Thymus (tissue), 11 donors: Measurements from ENCODE around the gene NOC4L. TPM values are rescaled to one million over a fixed set of nuclear protein-coding genes. Genes with fewer than 3 reads are reported as not detected.

Experiments used
- DNase-seq, 9 donors: peaks; one replicate each; pipeline ENCODE4 v3.0.0-alpha.2; 2013; ENCODE audit warnings: low spot score in 9 of 9, low read depth in 6 of 9, missing footprints in 1 of 9
- H3K27ac ChIP-seq, 2 donors: one replicate each; pipeline ENCODE4 v1.5.1; 2013; ENCODE audit warnings: control low read depth in 1 of 2, low read depth in 1 of 2, low read length in 1 of 2, mild to moderate bottlenecking in 1 of 2, moderate library complexity in 1 of 2
- H3K27me3 ChIP-seq, 2 donors: one replicate each; pipeline ENCODE4 v1.5.1; 2013; ENCODE audit warnings: low read length in 1 of 2; ENCODE audit not compliant: control insufficient read depth in 2 of 2, insufficient read depth in 1 of 2
- H3K36me3 ChIP-seq, 2 donors: one replicate each; pipeline ENCODE4 v1.5.1; 2013; ENCODE audit warnings: low read length in 1 of 2, mild to moderate bottlenecking in 1 of 2, moderate library complexity in 1 of 2; ENCODE audit not compliant: control insufficient read depth in 2 of 2, insufficient read depth in 2 of 2
- H3K4me1 ChIP-seq, 2 donors: one replicate each; pipeline ENCODE4 v1.5.1; 2013; ENCODE audit warnings: low read length in 2 of 2; ENCODE audit not compliant: control insufficient read depth in 2 of 2, insufficient read depth in 2 of 2
- H3K4me3 ChIP-seq, 2 donors: one replicate each; pipeline ENCODE4 v1.5.1; 2013; ENCODE audit warnings: low read length in 2 of 2, control low read depth in 1 of 2, mild to moderate bottlenecking in 1 of 2
- H3K9me3 ChIP-seq, 2 donors: one replicate each; pipeline ENCODE4 v1.5.1; 2013; ENCODE audit warnings: low read length in 1 of 2, mild to moderate bottlenecking in 1 of 2; ENCODE audit not compliant: control insufficient read depth in 2 of 2, insufficient read depth in 1 of 2
- WGBS: extraction: QIAGEN DNeasy Blood & Tissue Kit; methylation state at CpG from one replicate; pipeline ENCODE4 v1.1.7; 2013; 5-methylcytosine and 5-hydroxymethylcytosine counted together
- polyA plus RNA-seq: library from polyadenylated mRNA; stranded (reverse); fragments of 200-250 nt; gene quantifications from one replicate; pipeline ENCODE4 v1.2.3, GENCODE V29; 2013
- total RNA-seq: library from RNA; stranded (reverse); fragments of 120-200 nt; gene quantifications from one replicate; pipeline ENCODE4 v1.2.4, GENCODE V29; 2013
- donor health status: healthy.

Gene NOC4L
- total and polyA plus RNA-seq, 2 donors: 9.3 to 41.6 TPM

GRCh38 chr12:132187646-132188450, 43.6 kb downstream of the NOC4L start:
- Histone ChIP-seq H3K27me3 (peaks cover 0 to 20% of the 10 kb centered on the region in 2 donors), H3K27ac (peak overlapping the region in 1 of 2 donors; percentile 31), H3K9me3 (peaks cover 0 to 42% of the 10 kb centered on the region in 2 donors)

GRCh38 chr12:132188451-132188901, 44.2 kb downstream of the NOC4L start:
- DNase-seq: no peak
- Histone ChIP-seq H3K27me3 (peaks cover 0 to 24% of the 10 kb centered on the region in 2 donors), H3K4me3 (peak overlapping the region; percentile 74 to 80), H3K27ac (no peak overlapping the region), H3K9me3 (peaks cover under 1 to 46% of the 10 kb centered on the region in 2 donors), H3K4me1 (peaks cover 39 to 55% of the 10 kb centered on the region in 2 donors), H3K36me3 (no peaks in the 10 kb centered on the region)
- 92% methylated on average over 21 of the region's 21 CpGs for WGBS

More at GRCh38 chr12:132187646-132188450, 43.6 kb downstream of the NOC4L start:
- no peak overlapping the region for H3K4me3 ChIP-seq
- 96% methylated on average over 35 of the region's 35 CpGs for WGBS
- H3K4me1 ChIP-seq: peaks cover 39 to 55% of the 10 kb centered on the region in 2 donors
- H3K36me3 ChIP-seq: no peaks in the 10 kb centered on the region
- DNase-seq: no peak

- Histone ChIP-seq H3K4me1 (peaks cover 39 to 55% of the 10 kb centered on the region in 2 donors), H3K4me3 (peak overlapping the region; percentile 74 to 80), H3K36me3 (no peaks in the 10 kb centered on the region), H3K9me3 (peaks cover 4 to 50% of the 10 kb centered on the region in 2 donors), H3K27ac (peak overlapping the region; percentile 85 to 88), H3K27me3 (peaks cover 0 to 26% of the 10 kb centered on the region in 2 donors)
- DNase-seq: peak in 3 of 9 donors; percentile 56 to 73 (median 63)
- WGBS: 25% methylated on average over 20 of the region's 20 CpGs
Measured at GRCh38 chr12:132188916-132189325, 44.7 kb downstream of the NOC4L start.

- Histone ChIP-seq H3K4me1 (peaks cover 39 to 55% of the 10 kb centered on the region in 2 donors), H3K36me3 (no peaks in the 10 kb centered on the region), H3K27me3 (peaks cover 0 to 26% of the 10 kb centered on the region in 2 donors), H3K27ac (peak overlapping the region; percentile 85 to 88), H3K9me3 (peaks cover 7 to 56% of the 10 kb centered on the region in 2 donors), H3K4me3 (peak overlapping the region; percentile 74 to 80)
- under 1% methylated on average over 69 of the region's 69 CpGs for WGBS
- DNase-seq: peak; percentile 55 to 96 (median 88)
Measured at GRCh38 chr12:132189378-132190011, 45.2 kb downstream of the NOC4L start.

GRCh38 chr12:132190012-132190755, 45.9 kb downstream of the NOC4L start:
- Histone ChIP-seq H3K27ac (peak overlapping the region in 1 of 2 donors; percentile 88), H3K9me3 (peaks cover 7 to 57% of the 10 kb centered on the region in 2 donors), H3K4me3 (peak overlapping the region; percentile 48 to 80), H3K27me3 (peaks cover 0 to 26% of the 10 kb centered on the region in 2 donors), H3K36me3 (no peaks in the 10 kb centered on the region), H3K4me1 (peaks cover 36 to 51% of the 10 kb centered on the region in 2 donors)
- no peak for DNase-seq
- 40% methylated on average over 59 of the region's 59 CpGs for WGBS

GRCh38 chr12:132190834-132191500, 46.7 kb downstream of the NOC4L start:
- Histone ChIP-seq H3K27ac (no peak overlapping the region), H3K27me3 (peaks cover 0 to 26% of the 10 kb centered on the region in 2 donors), H3K4me3 (no peak overlapping the region), H3K9me3 (peaks cover 7 to 50% of the 10 kb centered on the region in 2 donors), H3K4me1 (peaks cover 31 to 44% of the 10 kb centered on the region in 2 donors), H3K36me3 (no peaks in the 10 kb centered on the region)
- DNase-seq: no peak
- WGBS: 85% methylated on average over 30 of the region's 30 CpGs

GRCh38 chr12:132191715-132192553, 47.7 kb downstream of the NOC4L start:
- Histone ChIP-seq H3K27ac (no peak overlapping the region), H3K9me3 (peaks cover 7 to 40% of the 10 kb centered on the region in 2 donors), H3K4me1 (peaks cover 23 to 34% of the 10 kb centered on the region in 2 donors), H3K4me3 (no peak overlapping the region), H3K27me3 (peaks cover 0 to 24% of the 10 kb centered on the region in 2 donors), H3K36me3 (no peaks in the 10 kb centered on the region)
- no peak for DNase-seq
- WGBS: 72% methylated on average over 31 of the region's 31 CpGs

- no peak for DNase-seq
- Histone ChIP-seq H3K27me3 (peaks cover 0 to 24% of the 10 kb centered on the region in 2 donors), H3K4me1 (peaks cover 7 to 13% of the 10 kb centered on the region in 2 donors), H3K27ac (no peak overlapping the region), H3K9me3 (peaks cover 7 to 23% of the 10 kb centered on the region in 2 donors), H3K36me3 (no peaks in the 10 kb centered on the region), H3K4me3 (no peak overlapping the region)
- 51% methylated on average over 10 of the region's 10 CpGs for WGBS
Measured at GRCh38 chr12:132194056-132194455, 49.8 kb downstream of the NOC4L start.
